SK-N-SH (cell line): ENCODE data around the gene GDPD4.

Source experiments
- MAX ChIP-seq: IDR thresholded peaks from 2 replicates; pipeline ENCODE4 v1.4.0; 2012; ENCODE audit warnings: low read depth
- TEAD4 ChIP-seq: IDR thresholded peaks from 2 replicates; pipeline ENCODE4 v1.4.0; 2012; ENCODE audit warnings: mild to moderate bottlenecking, borderline replicate concordance; ENCODE audit not compliant: insufficient read depth
- TF ChIP-seq, protein P1 (sequence below): fragments of 200-600 bp; sonication (generic); IDR thresholded peaks from 2 replicates; pipeline ENCODE4 v1.6.1; 2017; ENCODE audit warnings: antibody characterized with exemption, mild to moderate bottlenecking, moderate library complexity
- TF ChIP-seq, protein P2 (sequence below): IDR thresholded peaks from 2 replicates; pipeline ENCODE4 v1.4.0; 2012; ENCODE audit warnings: low read depth, borderline replicate concordance
- TF ChIP-seq, protein P3 (sequence below): fragments of 150-350 bp; IDR thresholded peaks from 2 replicates; pipeline ENCODE4 v1.6.1; 2017; ENCODE audit warnings: antibody characterized with exemption, low read length, low read depth, borderline replicate concordance

GRCh38 chr11:77193911-77194830 is 107.3 kb downstream of the GDPD4 start:
- TF ChIP-seq, protein P1, sequence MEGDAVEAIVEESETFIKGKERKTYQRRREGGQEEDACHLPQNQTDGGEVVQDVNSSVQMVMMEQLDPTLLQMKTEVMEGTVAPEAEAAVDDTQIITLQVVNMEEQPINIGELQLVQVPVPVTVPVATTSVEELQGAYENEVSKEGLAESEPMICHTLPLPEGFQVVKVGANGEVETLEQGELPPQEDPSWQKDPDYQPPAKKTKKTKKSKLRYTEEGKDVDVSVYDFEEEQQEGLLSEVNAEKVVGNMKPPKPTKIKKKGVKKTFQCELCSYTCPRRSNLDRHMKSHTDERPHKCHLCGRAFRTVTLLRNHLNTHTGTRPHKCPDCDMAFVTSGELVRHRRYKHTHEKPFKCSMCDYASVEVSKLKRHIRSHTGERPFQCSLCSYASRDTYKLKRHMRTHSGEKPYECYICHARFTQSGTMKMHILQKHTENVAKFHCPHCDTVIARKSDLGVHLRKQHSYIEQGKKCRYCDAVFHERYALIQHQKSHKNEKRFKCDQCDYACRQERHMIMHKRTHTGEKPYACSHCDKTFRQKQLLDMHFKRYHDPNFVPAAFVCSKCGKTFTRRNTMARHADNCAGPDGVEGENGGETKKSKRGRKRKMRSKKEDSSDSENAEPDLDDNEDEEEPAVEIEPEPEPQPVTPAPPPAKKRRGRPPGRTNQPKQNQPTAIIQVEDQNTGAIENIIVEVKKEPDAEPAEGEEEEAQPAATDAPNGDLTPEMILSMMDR, result no peak
- TF ChIP-seq, protein P2, sequence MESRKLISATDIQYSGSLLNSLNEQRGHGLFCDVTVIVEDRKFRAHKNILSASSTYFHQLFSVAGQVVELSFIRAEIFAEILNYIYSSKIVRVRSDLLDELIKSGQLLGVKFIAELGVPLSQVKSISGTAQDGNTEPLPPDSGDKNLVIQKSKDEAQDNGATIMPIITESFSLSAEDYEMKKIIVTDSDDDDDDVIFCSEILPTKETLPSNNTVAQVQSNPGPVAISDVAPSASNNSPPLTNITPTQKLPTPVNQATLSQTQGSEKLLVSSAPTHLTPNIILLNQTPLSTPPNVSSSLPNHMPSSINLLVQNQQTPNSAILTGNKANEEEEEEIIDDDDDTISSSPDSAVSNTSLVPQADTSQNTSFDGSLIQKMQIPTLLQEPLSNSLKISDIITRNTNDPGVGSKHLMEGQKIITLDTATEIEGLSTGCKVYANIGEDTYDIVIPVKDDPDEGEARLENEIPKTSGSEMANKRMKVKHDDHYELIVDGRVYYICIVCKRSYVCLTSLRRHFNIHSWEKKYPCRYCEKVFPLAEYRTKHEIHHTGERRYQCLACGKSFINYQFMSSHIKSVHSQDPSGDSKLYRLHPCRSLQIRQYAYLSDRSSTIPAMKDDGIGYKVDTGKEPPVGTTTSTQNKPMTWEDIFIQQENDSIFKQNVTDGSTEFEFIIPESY, result no peak
- no peak for TF ChIP-seq MAX
- no peak for TF ChIP-seq TEAD4
- TF ChIP-seq, protein P3, sequence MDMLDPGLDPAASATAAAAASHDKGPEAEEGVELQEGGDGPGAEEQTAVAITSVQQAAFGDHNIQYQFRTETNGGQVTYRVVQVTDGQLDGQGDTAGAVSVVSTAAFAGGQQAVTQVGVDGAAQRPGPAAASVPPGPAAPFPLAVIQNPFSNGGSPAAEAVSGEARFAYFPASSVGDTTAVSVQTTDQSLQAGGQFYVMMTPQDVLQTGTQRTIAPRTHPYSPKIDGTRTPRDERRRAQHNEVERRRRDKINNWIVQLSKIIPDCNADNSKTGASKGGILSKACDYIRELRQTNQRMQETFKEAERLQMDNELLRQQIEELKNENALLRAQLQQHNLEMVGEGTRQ, result no peak
